Left forelimb (tissue), 1 donor: ENCODE measurements around the gene ZBTB21.

Source experiments
- DNase-seq: peaks from one replicate; pipeline ENCODE4 v3.0.0-alpha.2; 2018; ENCODE audit warnings: low spot score

Gene ZBTB21

DNA sequence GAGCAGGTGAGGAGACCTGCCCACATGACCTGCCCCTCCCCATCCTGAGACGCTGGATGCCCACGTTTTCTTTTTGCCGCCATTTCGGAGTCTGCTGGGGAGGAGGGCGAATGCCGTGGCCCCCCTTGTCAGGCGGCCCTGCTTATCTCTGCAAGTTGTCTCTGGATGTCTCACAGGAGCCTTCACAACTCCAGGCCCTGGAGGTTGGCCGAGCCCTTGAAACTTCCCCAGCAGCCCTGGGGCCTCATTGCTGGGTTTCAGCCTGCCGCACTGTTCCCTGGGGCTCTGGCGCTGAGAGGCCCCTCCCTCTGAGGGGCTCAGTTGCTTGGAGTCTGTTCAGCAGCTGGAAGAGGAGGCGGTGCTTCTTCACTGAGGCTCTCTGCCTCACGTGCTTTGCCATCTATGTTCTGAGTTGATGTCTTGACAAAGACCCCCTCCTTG is 29.8 kb upstream of the ZBTB21 start:
- DNase-seq: no peak

DNA sequence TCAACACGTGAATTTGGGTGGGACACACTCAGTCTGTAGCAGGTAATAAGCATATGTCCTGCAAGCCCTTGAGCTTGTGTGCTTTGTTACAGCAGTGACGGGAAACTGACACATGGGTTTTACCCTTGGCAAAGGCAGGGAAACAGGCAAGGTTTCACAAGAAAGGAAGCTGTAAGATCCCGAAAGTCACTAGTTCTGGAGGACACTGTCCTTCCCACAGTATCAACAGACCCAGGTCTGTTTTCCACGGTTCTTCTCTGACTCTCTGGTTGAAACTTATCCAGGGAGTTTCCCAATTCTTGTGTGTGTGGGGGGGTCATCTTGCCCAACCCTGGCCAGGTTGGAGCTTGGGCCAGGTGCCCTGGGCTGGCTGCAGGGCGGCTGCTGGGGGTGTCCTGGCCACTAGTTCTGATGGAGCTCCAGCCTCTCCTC is 29.3 kb upstream of the ZBTB21 start:
- DNase-seq: no peak

DNA sequence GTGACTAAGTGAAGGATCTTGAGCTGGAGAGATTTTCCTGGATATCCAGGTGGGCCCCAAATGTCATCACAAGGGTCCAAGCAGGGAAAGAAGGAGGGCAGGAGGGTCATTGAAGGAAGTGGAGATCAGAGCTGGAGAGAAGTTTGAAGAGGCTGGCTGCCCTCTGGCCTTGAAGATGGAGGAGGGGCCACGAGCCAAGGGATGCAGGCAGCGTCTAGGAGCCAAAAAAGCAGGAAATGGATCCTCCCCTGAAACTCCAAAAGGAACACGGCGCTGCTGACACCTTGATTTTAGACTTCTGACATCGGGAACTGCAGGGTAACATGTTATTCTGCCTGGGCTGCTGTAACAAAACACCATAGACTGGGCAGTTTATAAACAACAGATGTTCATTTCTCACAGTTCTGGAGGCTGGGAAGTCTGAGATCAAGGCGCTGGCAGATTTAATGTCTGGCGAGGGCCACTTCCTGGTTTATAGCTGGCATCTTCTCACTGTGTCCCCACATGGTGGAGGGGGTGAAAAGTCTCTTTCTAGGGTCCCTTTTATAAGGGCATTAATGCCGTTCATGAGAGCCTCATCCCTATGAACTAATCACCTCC is 28.8 kb upstream of the ZBTB21 start:
- no peak for DNase-seq

DNA sequence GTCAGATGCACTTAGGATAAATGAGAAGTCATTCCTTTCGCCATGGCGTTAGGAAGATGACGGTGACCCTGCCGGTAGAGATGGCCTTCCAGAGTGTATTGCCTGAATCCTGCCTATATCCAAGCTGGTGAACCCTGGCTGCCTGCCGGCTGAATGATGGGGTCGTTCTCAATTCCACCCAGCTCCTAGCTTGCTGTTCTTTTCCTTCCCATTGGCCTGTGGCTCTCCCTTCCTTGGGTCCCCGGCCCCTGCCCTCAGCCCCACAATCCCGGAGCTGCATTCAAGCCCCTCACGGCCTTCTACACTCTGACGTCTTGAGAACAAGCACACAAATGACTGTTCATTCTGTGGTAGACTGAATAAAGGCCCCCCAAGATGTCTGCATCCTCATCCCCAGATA is 28.2 kb upstream of the ZBTB21 start:
- DNase-seq: no peak

DNA sequence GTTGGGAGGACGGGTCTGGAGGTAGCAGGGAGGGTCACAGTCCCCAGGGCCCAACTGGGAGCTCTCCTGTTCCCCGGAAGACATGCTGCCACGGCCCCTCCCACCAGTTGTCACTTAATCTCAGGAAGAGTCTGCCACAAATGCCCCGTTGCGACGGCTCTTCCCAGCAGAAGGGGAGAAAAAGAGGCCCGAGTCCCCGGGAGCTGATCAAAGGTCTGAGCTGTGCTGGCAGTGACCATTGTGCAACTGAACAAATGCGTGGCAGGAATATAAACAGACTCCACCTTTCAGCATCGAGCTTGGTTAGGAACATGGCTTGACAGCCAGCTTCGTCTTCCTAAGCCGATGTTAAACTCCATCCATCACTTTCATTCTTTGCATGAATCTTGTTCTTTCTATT is 27.8 kb upstream of the ZBTB21 start:
- no peak for DNase-seq

DNA sequence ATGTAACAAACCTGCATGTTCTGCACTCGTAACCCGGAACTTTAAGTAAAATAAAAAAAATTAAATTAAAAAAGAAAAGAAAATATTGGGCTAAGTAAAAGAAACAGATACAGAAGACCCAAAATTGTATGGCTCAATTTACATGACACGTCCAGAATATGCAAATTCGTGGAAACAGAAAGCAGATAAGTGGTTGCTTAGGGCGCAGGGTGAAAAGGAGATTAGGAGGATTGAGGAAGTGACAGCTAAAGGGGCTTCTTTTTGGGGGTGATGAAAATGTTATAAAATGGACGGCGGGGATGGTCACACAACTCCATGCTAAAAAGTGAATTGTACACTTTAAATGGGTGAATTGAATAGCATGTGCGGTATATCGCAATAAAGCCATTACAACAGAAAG is 27.4 kb upstream of the ZBTB21 start:
- DNase-seq: no peak

DNA sequence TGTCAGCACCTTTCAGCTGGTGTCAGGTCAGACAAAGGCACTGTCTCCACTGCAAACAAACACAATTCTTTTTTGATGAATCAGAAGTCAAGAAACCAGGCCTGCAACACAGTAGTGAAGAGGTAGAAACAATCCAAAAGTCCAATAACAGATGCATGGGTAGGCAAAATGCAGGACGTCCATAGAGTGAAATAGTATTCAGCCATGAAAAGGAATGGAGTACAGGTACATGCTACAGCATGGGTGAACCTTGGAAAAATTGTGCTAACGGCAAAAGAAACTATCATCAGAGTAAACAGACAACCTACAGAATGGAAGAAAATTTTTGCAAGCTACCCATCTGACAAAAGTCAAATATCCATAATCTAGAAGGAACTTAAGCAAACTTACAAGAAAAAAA is 26.2 kb upstream of the ZBTB21 start:
- no peak for DNase-seq

DNA sequence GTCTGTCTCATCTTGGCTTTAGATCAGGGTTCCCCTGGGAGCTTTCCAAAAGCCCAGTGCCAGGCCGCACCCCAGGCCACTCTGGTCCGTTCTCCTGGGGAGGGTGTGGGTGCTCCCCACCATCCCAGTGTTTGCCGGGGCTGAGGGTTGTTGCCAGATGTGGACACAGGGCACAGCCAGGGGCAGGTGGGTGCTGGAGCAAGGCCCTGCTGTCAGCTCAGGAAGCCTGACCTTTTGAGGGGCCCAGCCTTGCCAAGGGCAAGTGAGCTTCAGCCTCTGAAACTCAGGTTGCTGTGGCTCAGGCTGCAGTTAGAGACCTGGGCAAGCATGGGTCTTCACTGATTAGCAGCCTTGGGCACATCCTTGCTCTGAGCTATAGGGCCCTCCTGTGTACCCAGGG is 22.8 kb upstream of the ZBTB21 start:
- no peak for DNase-seq

DNA sequence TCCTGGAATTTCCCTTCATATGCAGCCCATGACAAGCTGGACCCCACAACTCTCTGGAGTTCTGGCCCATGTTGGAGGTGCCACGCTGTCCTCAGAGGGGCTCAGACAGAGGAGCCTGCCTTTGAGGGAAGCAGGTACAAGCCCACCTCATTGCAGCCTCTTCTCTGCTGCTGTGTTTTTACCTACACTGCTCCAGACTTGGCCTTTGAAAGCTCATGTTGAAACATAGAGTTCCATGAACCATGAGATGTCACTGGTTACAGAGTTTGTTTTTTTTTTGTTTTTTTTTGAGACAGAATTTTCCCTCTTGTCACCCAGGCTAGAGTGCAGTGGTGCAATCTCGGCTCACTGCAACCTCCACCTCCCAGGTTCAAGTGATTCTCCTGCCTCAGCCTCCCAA is 22.1 kb upstream of the ZBTB21 start:
- DNase-seq: no peak

DNA sequence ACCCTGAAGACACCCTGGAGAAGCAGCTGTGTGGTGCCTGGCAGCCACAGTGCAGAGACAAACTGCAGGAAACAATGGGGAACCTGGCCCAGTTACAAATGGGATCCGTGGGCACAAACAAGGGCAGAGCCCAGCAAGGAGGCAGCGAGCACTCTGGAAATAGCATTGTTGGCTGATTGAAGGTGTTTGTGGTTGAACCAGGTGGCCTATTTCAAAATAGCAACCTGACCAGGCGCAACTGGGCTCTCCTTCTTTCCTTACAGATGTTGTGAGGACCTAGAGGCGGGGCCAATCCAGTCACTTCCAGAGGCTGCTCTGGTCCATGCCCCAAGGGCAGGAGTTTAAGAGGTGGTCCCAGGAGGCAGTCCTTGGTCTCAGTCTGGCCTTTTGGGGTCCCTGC is 21.7 kb upstream of the ZBTB21 start:
- DNase-seq: no peak

DNA sequence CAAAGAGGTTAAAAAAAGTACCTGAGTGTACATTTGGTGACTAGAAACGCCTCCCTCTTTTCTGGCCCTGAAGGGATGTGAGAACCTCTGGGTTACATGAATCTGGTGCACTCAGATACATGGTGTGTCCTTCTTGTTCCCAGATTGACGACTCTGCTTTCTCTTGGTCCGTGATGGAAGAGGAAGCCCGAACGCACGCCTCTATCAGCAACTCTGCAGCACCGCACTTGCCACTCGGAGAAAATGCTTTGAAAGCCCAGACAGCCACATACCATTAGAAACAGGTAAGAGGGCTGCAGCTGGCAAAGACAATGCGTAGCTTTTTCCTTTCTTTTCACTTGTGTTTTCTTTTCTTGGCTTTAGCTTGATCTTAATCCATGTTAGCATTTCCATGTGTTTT is 21.1 kb upstream of the ZBTB21 start:
- no peak for DNase-seq

DNA sequence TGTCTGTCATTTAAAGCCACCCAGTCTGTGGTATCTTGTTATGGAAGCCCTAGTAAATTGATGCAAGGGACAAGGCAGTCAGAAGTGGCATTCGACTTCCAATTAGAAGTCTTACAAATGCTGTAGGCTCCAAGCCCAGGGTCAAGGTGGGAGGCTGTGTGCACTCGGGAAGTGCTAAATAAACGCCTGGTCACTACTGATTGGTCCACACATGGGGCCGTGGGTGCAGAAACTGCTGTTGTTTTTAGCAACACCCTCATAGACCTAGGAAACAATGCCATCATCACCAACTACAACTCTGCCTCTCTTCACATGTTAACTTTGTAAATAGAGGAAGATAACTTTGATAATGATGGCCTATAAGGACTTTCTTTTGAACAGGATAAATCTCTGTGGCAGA is 20.2 kb upstream of the ZBTB21 start:
- peak; percentile 40 for DNase-seq

DNA sequence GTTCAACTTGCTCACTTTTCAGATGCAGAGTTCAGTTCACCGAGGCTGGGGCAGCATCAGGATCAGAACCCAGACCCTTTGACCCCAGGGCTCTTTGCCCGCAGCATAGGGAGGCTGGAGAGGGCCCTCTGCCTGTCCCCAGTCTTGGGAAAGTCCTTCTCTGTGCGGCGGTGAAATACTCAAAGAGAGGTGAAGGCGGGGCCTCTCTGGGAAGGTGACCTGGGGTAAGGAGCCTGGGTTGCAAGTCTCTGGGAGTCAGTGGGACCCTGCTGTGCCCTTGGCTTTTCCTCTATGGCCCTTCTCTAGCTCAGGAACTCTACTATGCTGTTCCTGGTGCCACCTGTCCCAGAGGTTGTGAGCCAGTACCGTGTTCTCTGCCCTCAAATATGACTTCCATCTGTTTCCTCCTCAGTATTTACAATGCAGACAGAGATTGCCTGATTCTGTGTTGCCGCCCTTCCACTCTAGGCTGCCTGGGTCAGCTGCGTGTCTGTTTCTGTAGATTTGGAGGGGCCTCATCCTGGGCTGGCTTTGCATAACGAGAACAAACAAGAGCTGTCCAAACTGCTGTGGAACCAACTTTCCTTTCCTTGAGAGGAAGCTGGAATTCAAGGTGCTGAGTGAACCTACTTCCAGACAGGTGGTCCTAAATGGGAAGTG is 18.7 kb upstream of the ZBTB21 start:
- peak; percentile 54 for DNase-seq

DNA sequence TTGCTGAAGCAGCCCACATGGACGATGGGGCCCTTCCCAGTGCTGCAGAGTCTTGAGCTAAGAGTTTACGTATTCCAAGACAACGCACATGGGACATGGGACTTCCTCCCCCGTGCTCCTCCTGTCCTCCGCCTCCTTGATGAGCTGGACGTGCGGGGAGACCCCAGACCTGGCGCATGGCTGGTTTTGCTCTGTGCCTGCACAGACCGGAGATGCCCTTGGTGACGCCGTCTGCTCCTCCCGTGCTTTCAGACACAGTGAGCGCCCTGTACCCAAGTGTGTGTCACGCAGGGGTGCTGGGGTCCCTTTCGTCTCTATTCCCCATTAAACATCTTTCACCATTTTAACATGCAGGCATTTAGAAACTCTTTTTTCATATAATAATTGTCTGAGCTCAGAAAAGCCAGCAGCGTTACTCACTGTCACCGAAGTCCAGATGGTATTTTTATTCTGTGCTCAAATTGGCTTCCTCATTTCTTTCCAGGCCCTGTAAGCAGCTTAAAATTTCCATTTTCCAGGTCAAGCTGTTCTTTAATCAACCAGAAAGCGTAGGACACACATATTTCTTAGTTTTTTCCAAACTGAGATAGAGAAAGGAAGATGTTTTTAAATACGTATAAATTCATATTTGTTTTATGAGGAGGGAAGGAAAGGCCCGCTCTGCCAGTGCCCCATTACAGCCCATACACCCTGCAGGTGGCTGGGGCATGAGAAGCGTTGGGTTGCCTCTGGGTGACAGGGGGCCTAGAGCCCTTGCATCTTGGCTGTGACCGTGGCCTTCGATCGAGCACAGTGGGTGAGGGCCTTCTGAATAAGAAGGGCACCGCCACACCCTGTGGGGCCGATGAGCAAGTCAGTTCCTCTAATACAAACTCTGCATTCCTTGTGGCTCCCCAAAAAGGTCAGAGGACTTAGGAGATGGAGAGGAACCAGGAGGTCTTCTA is 17.9 kb upstream of the ZBTB21 start:
- DNase-seq: peak; percentile 58

DNA sequence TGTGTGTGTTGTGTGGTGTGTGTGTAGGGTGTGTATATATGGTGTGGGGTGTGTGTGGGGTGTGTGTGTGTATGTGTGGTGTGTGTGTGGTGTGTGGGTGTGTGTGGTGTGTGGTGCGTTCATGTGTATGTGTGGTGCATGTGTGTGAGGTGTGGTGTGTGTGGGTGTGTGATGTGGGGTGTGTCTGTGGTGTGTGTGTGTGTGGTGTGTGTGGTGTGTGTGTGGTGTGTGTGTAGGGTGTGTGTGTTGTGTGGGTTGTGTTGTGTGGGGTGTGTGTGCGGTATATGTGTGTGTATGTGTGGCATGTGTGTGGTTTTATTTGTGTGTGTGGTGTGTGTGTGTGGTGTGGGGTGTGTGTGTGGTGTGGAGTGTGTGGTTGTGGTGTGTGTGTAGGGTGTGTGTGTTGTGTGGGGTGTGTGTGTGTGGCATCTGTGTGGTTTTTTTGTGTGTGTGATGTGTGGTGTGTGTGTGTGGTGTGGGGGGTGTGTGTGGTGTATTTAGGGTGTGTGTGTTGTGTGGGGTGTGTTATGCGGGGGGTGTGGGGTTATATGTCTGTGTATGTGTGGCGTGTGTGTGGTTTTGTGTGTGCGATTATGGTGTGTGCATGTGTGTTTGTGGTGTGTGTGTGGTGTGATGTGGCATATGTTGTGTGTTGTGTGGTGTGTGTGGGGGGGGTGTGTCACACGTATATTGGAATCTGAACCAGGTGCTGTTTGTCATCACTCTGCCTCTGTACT is 17.1 kb upstream of the ZBTB21 start:
- no peak for DNase-seq

DNA sequence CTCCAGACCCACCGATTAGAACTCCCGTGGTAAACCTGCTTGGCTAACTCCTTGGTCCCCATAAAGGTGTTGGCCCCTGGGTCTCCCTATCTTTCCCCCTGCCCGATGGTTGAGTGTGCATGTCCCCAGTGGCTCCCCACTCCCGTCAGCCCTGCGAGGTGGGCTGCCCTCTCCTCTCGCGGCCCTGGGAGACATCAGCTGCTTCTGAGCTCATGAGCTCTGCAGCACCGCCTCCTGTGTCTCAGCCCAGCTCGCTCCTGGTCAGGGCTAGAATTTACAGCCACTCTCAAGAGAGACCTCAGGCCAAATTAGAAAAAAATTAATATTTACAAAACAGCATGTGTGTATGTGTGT is 15.9 kb upstream of the ZBTB21 start:
- DNase-seq: no peak

DNA sequence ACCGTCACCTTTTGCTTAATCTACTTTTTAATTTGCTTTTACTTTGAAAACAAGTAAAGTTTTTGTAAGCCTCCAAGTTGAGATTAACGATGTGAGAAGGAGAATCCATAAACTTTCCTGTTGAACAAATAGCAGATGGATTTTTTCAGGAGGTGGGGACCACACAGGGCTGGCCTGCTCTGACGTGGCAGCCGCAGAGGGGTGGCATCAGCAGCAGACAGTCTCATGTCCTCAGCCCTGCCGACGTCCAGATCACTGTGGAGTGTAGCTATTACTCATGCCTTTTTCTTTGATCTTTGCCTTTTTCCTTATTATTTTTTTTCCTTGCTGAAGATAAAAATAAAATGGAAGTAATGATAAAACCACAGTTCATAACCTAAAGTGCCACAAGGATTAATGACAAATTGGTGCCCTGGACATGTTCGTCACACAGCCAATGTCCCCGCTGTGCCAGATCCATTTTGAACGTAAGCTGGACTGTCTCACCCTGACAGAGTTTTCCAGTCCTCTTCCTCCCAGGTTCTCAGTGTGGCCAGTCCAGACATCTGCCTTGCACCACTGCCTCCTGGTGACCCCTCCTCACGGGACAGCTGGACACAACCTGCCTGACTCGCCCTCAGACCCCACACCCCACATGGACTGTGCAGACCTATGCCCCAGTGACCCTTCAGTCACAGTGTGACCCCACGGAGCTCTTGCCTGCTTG is 15.4 kb upstream of the ZBTB21 start:
- DNase-seq: no peak

DNA sequence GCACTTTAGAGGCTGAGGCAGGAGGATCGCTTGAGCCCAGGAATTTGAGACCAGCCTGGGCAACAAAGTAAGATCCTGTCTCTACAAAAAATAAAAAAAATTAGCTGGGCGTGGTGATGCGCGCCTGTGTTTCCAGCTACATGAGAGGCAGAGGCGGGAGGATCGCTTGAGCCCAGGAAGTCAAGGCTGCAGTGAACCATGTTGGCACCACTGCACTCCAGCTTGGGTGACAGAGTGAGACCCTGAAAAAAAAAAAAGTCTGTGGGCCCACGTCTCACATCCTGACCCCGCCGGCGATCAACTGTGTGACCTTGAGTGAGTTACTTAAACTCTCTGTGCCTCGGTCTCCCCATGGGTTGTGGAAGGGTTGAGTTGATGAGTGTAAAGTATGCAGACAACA is 12.7 kb upstream of the ZBTB21 start:
- no peak for DNase-seq

DNA sequence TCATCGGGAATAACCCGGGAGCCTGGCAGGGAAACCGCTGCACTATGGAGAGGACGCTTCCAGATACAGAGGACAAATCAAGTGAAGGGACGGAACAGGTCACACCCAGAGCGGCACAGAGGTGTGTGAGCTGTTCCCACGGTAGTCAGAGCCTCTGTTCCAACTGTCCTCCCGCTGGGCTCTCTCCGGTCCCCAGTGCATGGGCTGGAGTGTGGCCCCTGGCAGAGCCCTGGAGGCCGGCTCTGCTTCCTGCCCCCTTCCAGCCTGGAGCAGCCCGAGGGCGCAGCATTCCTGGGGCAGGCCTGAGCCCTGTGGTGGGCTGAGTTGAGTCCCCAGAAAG is 11.9 kb upstream of the ZBTB21 start:
- no peak for DNase-seq

DNA sequence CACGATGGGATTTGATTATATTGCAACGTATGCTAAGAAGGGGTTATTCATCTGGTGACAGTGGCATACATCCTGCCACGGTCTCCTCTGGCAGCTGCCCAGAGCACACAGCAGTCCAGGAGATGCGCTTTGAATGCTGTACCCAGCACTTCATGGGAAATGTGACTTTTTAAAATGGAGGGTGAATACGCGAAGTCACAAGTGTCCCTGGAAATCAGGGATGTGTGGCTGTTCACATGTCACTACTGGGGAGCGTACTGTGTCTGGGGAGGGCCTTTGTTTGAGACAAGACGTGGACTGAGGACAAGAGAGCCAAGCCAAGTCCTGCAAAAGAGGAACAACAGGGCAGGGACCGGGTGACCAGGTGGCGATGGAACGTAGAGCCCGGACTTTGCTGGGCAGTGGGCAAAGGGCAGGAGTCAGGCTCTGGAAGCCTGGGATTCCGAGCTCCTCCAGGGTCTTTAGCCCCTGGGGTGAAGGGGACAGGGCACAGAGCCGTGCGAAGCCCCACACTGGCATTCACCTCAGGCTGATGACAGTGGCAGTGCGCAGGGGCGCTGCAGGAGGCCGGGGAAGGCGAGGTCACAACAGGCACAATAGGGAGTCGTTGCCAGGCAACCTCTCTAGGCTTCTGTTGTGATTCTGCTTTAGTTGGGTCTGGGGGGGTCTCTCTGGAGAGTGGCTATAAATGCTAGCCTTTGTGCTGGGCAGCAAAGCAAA is 11.4 kb upstream of the ZBTB21 start:
- DNase-seq: no peak

DNA sequence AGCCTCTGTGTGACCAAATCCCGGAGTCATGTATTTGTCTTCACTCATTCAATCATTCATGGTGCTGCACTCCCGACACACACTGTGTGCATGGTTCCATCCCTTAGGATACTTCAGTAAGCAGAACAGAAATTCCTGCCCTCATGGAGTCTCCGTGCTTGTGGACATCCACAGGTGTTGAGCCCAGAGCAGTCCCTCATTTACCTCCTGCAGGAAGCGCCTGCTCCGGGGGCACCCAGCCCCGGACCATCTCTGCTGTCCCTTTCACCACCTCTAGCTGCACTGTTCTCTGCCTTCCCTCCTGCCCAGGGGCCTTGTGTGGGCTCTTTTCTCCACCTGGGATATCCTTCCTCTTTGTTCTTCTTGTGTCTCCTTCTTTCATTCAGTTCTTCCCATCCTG is 9.5 kb upstream of the ZBTB21 start:
- DNase-seq: no peak
